Measurements from ENCODE around the gene MIGA2. TPM values are rescaled to one million over a fixed set of nuclear protein-coding genes. Genes with fewer than 3 reads are reported as not detected.
"Not testable (repeated sequence)": the region's sequence is repeated elsewhere in the genome, so short reads cannot be mapped to it uniquely, and the experiment has no call there.

The MIGA2 gene
- total RNA-seq, 1 experiment from 2014 or later = 29.6 TPM

DNA sequence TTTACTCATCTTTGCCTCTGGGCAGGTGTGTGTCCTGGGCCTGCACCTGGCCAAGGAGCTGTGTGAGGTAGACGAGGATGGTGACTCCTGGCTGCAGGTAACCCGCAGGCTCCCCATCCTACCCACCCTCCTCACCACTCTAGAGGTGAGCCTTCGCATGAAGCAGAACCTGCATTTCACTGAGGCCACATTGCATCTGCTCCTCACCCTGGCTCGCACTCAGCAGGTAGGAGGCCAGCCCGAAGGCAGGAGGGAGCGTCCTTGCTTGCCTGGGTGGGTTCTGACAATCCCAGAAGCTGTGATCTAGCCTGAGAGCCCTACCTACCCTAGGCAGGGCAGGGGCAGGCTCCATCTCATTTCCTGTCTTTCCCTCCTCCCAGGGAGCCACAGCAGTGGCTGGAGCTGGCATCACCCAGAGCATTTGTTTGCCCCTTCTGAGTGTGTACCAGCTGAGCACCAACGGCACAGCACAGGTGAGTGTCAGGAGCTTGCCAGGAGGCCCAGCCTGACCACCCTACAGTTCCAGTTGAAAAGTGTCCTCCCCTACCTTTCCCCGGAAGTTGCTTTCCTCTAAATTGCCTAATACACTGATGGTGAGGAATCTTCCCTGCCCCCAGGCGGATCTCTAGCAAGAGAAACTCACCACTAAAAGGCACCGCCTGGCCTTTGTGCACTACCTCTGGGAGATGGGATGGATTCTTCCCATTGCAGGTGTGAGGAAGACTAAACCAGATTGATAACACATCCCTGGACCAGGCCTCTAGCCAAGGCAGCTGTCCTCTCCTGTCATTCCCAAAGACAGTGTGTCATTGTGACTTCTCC, 34.7 kb upstream of the MIGA2 start:
- no peaks in the 10 kb centered on the region for H3K4me1 ChIP-seq (ENCODE audit: insufficient read depth, low read length)
- TF ChIP-seq EZH2 (IDR thresholded peaks at IDR 0.05; ENCODE audit: low read length, unreplicated experiment) = no peak
- TF ChIP-seq EZH2phosphoT487 (IDR thresholded peaks at IDR 0.05; ENCODE audit: borderline replicate concordance, low read length) = no peak
- no peak for TF ChIP-seq CTCF (conservative IDR thresholded peaks at IDR 0.05; ENCODE audit: low read depth, low read length)
- ATAC-seq = no peak
- no peak overlapping the region for H2AFZ ChIP-seq (ENCODE audit: low read length)
- H3K27me3 ChIP-seq (ENCODE audit: low read length) = no peaks in the 10 kb centered on the region
- CTCF ChIA-PET = interaction anchor here (0.6 kb wide), 1 partner anchor 27 kb away, joined by 3 read pairs; no protein-coding TSS in a partner anchor
- no peak overlapping the region for H3K4me2 ChIP-seq (ENCODE audit: low read length)
- intact Hi-C loops (cut with micrococcal nuclease) = no loop called here
- no peak overlapping the region for H3K27ac ChIP-seq (ENCODE audit: low read length)
- peaks cover 19% of the 10 kb centered on the region; the same call in 1 of the 2 replicates for H3K36me3 ChIP-seq (ENCODE audit: low read depth, low read length)
- DNase-seq = no peak
- H3K9ac ChIP-seq (ENCODE audit: low read length) = no peak overlapping the region
- H3K9me2 ChIP-seq (replicated peaks; ENCODE audit: low read length) = no peaks in the 10 kb centered on the region
- POLR2A ChIA-PET (ENCODE audit: unreplicated experiment) = no interaction called here
- no peaks in the 10 kb centered on the region for H3F3A ChIP-seq (ENCODE audit: low read length, unreplicated experiment)
- H3K4me3 ChIP-seq (ENCODE audit: low read length) = no peak overlapping the region
- no TSS peak for BruUV-seq (replicated peaks)
- no peaks in the 10 kb centered on the region for H3K9me3 ChIP-seq (ENCODE audit: low read length)
- H4K20me1 ChIP-seq (ENCODE audit: low read length) = no peaks in the 10 kb centered on the region
- no peaks in the 10 kb centered on the region for H3K79me2 ChIP-seq (ENCODE audit: low read length)

DNA sequence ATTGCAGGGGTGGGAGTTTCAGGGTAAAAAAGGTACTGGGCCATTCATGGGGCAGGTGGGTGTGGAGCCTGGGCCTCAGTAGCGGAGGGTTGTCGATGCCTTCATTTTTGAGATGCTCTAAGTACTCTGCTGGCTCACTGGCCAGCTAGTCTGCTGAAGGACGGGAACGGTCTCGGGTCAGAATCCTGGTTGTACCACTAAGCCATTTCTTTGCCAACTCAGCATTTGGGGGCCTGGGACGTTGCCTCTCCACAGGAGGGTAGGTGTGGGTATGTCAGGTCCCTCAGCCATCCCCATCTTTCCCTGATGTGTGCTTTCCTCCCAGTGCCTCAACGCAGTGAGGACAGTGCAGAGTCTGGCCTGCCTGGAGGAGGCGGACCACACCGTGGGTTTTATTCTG, 33.4 kb upstream of the MIGA2 start:
- H3K4me2 ChIP-seq (ENCODE audit: low read length) = no peak overlapping the region
- H3K9me3 ChIP-seq (ENCODE audit: low read length) = no peaks in the 10 kb centered on the region
- no peaks in the 10 kb centered on the region for H4K20me1 ChIP-seq (ENCODE audit: low read length)
- no peak overlapping the region for H2AFZ ChIP-seq (ENCODE audit: low read length)
- no peak overlapping the region for H3K9ac ChIP-seq (ENCODE audit: low read length)
- H3K9me2 ChIP-seq (replicated peaks; ENCODE audit: low read length) = no peaks in the 10 kb centered on the region
- no peak for ATAC-seq
- ChIA-PET POLR2A (ENCODE audit: unreplicated experiment) (no interaction called here), CTCF (no interaction called here)
- H3K4me1 ChIP-seq (ENCODE audit: insufficient read depth, low read length) = no peaks in the 10 kb centered on the region
- intact Hi-C loops (cut with micrococcal nuclease) = no loop called here
- no peak for TF ChIP-seq CTCF (conservative IDR thresholded peaks at IDR 0.05; ENCODE audit: low read depth, low read length)
- TF ChIP-seq EZH2phosphoT487 (IDR thresholded peaks at IDR 0.05; ENCODE audit: borderline replicate concordance, low read length) = no peak
- TF ChIP-seq EZH2 (IDR thresholded peaks at IDR 0.05; ENCODE audit: low read length, unreplicated experiment) = no peak
- peaks cover 12% of the 10 kb centered on the region; the same call in 1 of the 2 replicates for H3K36me3 ChIP-seq (ENCODE audit: low read depth, low read length)
- DNase-seq = no peak
- no peak overlapping the region for H3K4me3 ChIP-seq (ENCODE audit: low read length)
- no peaks in the 10 kb centered on the region for H3F3A ChIP-seq (ENCODE audit: low read length, unreplicated experiment)
- no TSS peak for BruUV-seq (replicated peaks)
- no peak overlapping the region for H3K27ac ChIP-seq (ENCODE audit: low read length)
- no peaks in the 10 kb centered on the region for H3K79me2 ChIP-seq (ENCODE audit: low read length)
- H3K27me3 ChIP-seq (ENCODE audit: low read length) = no peaks in the 10 kb centered on the region

DNA sequence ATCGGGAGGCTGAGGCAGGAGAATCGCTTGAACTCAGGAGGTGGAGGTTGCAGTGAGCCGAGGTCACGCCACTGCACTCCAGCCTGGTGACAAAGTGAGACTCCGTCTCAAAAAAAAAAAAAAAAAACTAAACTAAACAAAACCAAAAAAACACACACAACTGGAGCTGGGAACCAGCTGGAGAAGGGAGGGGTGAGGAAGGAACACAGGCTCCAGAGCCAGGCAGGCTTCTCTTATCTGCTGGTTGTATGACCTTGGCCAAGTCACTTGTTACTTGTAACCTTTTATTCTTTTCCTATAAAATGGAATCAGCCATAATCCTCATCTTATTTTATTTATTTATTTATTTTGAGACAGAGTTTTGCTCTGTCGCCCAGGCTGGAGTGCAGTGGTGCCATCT, 32.3 kb upstream of the MIGA2 start:
- H3K4me1 ChIP-seq (ENCODE audit: insufficient read depth, low read length); H3K27ac ChIP-seq (ENCODE audit: low read length); H3K27me3 ChIP-seq (ENCODE audit: low read length); H3K9me2 ChIP-seq (replicated peaks; ENCODE audit: low read length); H2AFZ ChIP-seq (ENCODE audit: low read length); H3K9me3 ChIP-seq (ENCODE audit: low read length); DNase-seq; H3K79me2 ChIP-seq (ENCODE audit: low read length); H3K4me2 ChIP-seq (ENCODE audit: low read length); BruUV-seq (replicated peaks); H3K4me3 ChIP-seq (ENCODE audit: low read length); ATAC-seq; POLR2A ChIA-PET (ENCODE audit: unreplicated experiment); CTCF ChIA-PET; H3K9ac ChIP-seq (ENCODE audit: low read length); H3F3A ChIP-seq (ENCODE audit: low read length, unreplicated experiment); H4K20me1 ChIP-seq (ENCODE audit: low read length); intact Hi-C loops (cut with micrococcal nuclease): not testable (repeated sequence)
- peaks cover 12% of the 10 kb centered on the region; the same call in 1 of the 2 replicates for H3K36me3 ChIP-seq (ENCODE audit: low read depth, low read length)

Data from PC-3 (cell line).